G401.6 (cell line): Measurements from ENCODE around the gene GRB7.
"Not testable (repeated sequence)": the region's sequence is repeated elsewhere in the genome, so short reads cannot be mapped to it uniquely, and the experiment has no call there.

ENCODE experiments used
- FAIRE-seq: peaks from 2 replicates; lab custom pipeline; 2012; peaks lifted over from hg19 to GRCh38; lab: Jason Lieb, UNC

Gene GRB7

DNA sequence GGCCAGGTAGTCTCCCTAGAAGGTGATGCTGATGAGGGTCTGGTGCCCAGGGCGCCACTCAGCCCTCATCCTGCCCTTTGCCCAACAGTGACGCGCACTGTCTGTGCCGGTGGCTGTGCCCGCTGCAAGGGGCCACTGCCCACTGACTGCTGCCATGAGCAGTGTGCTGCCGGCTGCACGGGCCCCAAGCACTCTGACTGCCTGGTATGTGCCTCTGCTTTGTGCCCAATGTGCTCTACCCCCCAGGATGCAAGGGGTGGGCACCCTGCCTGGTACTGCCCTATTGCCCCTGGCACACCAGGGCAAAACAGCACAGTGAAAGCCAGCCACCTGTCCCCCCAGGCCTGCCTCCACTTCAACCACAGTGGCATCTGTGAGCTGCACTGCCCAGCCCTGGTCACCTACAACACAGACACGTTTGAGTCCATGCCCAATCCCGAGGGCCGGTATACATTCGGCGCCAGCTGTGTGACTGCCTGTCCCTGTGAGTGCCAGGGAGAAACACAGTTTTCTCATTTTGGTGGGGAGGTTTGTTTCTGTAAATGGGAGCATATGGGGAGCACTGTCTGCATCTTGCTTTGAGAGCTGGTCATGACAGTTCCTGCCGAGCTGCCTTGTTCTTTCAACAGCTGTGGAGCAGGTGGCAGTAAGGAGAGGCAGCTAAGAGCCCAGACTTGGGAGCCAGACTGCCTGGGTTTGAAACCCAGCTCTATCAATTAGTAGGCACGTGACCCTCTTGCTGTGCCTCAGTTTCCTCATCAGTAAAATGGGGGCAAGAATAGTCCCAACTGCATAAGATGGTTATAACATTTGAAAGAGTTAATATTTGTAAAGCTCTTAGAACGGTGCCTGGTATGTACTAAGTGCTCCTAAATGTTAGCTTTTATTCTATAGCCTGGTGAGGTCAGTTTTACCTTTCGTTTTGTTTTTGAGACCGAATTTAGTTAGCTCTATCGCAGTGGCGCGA is 27.5 kb upstream of the GRB7 start:
- no peak for FAIRE-seq

DNA sequence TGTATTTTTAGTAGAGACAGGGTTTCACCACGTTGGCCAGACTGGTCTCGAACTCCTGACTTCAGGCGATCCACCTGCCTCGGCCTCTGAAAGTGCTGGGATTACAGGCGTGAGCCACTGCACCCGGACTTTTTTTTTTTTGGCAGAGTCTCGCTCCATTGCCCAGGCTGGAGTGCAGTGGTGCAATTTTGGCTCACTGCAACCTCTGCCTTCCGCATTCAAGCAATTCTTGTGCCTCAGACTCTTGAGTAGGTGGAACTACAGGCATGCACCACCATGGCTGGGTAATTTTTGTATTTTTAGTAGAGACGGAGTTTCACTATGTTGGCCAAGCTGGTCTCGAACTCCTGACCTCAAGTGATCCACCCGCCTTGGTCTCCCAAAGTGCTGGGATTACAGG is 26.7 kb upstream of the GRB7 start:
- not testable (repeated sequence) for FAIRE-seq

DNA sequence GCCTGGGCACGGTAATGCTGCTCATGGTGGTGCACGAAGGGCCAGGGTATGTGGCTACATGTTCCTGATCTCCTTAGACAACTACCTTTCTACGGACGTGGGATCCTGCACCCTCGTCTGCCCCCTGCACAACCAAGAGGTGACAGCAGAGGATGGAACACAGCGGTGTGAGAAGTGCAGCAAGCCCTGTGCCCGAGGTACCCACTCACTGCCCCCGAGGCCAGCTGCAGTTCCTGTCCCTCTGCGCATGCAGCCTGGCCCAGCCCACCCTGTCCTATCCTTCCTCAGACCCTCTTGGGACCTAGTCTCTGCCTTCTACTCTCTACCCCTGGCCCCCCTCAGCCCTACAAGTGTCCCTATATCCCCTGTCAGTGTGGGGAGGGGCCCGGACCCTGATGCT is 25.9 kb upstream of the GRB7 start:
- no peak for FAIRE-seq

DNA sequence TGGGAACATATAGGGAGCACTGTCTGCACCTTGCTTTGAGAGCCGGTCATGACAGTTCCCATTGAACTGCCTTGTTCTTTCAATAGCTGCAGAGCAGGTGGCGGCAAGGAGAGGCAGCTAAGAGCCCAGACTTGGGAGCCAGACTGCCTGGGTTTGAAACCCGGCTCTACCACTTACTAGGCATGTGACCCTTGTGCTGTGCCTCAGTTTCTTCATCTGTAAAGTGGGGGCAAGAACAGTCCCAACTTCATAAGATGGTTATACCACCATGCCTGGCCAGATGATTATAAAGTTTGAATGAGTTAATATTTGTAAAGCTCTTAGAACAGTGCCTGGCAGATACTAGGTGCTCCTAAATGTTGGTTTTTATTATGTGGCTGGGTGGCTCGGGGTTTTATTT is 23.5 kb upstream of the GRB7 start:
- FAIRE-seq: no peak

DNA sequence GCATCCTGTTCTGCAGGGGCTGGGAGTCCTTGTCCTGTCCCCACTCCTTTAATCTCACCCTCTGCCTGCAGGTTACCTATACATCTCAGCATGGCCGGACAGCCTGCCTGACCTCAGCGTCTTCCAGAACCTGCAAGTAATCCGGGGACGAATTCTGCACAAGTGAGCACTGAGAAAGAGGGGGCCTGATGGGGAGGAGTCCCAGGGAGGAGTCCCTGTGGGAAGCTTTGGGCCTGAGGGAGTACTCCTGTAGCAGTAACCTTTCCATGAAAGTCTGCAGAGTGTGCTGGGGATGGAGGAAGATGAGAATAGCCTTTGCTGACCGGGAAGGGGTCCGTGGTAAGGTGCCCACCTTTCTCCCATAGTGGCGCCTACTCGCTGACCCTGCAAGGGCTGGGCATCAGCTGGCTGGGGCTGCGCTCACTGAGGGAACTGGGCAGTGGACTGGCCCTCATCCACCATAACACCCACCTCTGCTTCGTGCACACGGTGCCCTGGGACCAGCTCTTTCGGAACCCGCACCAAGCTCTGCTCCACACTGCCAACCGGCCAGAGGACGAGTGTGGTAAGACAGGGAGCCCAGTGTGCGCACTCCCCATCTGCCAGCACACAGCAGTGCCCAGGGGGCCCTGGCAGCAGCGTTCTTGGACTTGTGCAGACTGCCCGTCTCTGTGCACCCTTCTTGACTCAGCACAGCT is 22.2 kb upstream of the GRB7 start:
- no peak for FAIRE-seq

DNA sequence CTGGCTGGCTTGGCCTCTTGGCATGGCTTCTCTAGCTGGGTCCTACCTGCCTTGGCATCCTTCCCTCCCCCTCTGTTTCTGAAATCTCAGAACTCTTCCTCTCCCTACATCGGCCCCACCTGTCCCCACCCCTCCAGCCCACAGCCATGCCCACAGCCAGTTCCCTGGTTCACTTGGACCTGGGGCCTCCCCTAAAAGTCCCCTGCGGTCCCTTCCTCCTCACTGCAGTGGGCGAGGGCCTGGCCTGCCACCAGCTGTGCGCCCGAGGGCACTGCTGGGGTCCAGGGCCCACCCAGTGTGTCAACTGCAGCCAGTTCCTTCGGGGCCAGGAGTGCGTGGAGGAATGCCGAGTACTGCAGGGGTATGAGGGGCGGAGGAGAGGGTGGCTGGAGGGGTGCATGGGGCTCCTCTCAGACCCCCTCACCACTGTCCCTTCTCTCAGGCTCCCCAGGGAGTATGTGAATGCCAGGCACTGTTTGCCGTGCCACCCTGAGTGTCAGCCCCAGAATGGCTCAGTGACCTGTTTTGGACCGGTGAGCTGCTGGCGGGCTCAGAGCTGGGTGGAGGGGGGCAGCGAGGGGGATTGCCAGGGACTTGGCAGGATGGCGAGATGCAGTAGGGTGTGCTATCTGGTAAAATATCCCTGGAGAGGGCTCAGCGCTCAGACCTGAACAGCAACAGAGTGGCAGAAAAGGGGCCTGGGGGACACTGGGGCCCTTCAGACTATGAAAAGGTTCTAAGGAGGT is 21.5 kb upstream of the GRB7 start:
- FAIRE-seq: no peak

DNA sequence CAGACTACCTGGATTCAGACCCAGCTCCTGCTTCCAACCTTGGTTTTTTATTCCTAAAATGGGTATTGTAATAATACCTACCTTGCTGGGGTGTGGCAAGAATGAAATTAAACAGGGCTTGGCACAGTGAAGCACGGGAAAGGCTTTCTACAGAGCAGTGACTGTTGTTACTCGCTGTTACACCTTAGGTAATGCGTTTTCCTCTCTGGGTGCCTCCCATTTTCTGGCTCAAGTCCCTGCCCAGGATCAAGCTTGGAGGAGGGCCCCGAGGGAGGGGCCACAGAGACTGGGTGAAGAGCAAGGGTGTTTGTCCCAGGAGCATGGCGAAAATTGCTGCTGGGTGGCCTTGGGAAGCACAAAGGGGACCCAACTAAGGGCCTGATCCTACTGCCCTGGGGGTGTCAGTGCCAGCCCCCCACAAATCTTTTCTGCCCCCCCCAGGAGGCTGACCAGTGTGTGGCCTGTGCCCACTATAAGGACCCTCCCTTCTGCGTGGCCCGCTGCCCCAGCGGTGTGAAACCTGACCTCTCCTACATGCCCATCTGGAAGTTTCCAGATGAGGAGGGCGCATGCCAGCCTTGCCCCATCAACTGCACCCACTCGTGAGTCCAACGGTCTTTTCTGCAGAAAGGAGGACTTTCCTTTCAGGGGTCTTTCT is 20.7 kb upstream of the GRB7 start:
- no peak for FAIRE-seq

DNA sequence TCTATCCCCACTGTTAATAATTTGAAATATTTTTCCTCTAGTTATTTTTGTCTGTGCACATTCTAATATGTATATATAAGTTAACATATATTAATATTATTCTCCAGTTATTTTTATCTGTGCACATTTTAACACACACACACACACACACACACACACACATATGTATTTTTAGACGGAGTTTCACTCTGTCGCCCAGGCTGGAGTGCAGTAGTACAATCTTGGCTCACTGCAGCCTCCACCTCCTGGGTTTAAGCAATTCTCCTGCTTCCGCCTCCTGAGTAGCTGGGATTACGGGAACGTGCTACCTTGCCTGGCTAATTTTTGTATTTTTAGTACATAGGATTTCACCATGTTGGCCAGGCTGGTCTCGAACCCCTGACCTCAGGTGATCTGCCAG is 20.1 kb upstream of the GRB7 start:
- FAIRE-seq: no peak

DNA sequence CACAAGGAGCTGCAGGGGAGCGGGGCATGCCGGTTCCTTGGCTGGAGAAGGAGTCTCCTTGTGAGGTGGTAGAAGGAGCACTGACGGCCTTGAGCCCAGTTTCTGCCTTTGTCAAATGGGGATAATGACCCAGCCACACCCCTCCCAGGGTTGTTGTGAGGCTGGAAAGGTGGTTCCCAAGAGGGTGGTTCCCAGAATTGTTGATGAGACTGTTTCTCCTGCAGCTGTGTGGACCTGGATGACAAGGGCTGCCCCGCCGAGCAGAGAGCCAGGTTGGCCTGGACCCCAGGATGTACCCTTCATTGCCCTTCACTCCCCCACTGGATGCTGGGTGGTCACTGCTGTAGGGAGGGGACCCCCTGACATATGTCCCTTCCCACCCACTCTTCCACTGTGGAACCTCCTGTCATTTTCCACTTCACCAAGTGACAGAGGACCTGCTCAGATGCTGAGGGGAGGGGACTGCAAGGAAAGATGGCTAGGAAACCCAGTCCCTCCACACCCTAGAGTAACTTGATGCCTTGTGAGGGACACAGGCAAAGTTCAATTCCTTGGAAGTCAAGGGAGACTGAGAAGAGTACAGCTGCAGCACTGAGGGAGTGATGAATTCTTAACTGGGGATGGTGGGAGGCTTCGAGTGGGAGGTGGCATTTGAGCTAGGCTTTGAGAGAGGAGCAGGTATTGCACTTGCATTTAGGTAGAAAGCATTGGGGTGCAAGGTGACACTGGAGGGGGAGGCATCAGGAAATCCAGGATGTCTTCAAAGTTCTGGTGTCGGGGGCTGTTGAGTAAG is 18.0 kb upstream of the GRB7 start:
- FAIRE-seq: no peak

DNA sequence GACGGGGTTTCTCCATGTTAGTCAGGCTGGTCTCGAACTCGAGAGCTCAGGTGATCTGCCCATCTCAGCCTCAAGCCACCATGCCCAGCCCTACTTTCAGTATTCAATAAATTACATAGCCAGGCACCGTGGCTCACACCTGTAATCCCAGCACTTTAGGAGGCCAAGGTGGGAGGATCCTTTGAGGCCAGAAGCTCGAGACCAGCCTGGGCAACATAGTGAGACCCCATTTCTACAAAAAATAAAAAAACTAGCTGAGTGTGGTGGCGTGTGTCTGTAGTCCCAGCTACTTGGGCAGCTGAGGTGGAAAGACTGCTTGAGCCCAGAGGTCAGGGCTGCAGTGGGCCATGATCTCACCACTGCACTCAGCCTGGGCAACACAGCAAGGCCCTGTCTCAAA is 15.6 kb upstream of the GRB7 start:
- FAIRE-seq: no peak

DNA sequence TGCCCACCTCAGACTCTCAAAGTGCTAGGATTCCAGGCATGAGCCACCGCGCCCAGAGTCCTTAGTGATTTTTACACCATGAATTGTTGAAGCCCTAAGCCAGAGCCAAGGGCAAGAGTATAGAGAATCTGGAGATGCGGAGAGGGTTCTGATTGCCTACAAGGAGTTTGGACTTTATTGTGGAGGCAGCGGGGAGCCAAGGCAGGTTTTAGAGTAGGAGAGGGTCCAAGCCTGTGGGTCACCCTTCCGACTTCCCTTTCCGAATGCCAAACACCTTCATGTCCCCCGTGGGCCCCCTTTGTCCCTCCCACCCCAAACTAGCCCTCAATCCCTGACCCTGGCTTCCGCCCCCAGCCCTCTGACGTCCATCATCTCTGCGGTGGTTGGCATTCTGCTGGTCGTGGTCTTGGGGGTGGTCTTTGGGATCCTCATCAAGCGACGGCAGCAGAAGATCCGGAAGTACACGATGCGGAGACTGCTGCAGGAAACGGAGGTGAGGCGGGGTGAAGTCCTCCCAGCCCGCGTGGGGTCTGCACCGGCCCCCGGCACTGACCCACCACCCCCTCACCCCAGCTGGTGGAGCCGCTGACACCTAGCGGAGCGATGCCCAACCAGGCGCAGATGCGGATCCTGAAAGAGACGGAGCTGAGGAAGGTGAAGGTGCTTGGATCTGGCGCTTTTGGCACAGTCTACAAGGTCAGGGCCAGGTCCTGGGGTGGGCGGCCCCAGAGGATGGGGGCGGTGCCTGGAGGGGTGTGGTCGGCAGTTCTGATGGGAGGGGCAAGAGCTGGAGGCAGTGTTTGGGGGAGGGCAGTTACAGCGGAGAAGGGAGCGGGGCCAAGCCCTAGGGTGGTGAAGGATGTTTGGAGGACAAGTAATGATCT is 14.5 kb upstream of the GRB7 start:
- no peak for FAIRE-seq

DNA sequence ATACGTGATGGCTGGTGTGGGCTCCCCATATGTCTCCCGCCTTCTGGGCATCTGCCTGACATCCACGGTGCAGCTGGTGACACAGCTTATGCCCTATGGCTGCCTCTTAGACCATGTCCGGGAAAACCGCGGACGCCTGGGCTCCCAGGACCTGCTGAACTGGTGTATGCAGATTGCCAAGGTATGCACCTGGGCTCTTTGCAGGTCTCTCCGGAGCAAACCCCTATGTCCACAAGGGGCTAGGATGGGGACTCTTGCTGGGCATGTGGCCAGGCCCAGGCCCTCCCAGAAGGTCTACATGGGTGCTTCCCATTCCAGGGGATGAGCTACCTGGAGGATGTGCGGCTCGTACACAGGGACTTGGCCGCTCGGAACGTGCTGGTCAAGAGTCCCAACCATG is 13.0 kb upstream of the GRB7 start:
- no peak for FAIRE-seq

DNA sequence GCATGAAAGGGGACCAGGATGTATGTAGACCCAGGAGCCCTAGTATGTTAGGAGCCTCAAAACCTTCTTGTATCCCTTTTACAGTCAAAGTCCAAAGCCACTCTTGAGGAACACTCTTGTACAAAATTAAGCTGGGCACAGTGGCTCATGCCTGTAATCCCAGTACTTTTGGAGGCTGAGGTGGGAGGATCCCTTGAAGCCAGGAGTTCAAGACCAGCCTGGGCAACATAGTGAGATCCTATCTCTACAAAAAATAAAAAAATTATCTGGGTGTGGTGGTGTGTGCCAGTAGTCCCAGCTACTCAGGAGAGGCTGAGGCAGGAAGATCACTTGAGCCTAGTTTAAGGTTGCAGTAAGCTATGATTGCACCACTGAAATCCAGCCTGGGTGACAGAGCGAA is 11.8 kb upstream of the GRB7 start:
- not testable (repeated sequence) for FAIRE-seq

DNA sequence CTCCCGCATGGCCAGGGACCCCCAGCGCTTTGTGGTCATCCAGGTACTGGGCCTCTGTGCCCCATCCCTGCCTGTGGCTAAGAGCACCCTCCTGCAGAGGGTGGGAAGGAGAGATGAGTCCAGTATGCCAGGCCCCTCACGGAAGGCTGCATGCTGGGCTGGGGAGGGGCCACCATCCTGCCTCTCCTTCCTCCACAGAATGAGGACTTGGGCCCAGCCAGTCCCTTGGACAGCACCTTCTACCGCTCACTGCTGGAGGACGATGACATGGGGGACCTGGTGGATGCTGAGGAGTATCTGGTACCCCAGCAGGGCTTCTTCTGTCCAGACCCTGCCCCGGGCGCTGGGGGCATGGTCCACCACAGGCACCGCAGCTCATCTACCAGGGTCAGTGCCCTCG is 11.1 kb upstream of the GRB7 start:
- FAIRE-seq: no peak

DNA sequence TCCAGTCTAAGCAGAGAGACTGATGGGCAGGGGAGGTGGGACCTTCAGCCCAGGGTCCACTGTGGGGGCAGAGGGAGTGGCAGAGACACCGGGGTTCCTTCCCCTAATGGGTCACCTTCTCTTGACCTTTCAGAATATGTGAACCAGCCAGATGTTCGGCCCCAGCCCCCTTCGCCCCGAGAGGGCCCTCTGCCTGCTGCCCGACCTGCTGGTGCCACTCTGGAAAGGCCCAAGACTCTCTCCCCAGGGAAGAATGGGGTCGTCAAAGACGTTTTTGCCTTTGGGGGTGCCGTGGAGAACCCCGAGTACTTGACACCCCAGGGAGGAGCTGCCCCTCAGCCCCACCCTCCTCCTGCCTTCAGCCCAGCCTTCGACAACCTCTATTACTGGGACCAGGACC is 10.2 kb upstream of the GRB7 start:
- FAIRE-seq: no peak

DNA sequence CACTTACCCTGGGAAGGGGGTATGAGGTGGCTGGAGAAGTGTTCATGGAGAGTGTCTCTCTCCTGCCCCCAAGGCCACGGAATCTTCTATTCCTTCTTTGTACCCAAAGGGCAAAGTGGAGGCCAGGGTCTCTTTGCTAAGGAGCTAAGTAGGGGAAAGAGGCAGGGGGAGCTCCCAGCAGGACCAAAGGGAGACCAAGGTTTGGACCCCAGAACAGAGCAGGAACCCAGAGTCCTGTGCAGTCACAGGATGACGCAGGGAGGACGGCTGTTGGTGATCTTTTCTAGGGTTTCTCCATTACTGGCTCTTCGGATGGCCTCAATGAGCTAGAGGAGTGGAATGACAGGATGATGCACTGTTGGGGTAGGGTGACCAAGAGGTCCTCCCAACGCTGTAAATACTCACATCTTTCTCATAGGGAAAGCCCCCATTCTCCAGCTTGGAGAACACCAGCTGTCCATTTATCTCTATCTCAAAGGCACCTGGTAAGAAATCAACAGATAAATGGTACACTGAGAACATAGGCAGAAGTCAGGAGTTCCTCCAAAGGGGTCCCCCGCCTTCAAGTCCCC is 8.4 kb upstream of the GRB7 start:
- no peak for FAIRE-seq

DNA sequence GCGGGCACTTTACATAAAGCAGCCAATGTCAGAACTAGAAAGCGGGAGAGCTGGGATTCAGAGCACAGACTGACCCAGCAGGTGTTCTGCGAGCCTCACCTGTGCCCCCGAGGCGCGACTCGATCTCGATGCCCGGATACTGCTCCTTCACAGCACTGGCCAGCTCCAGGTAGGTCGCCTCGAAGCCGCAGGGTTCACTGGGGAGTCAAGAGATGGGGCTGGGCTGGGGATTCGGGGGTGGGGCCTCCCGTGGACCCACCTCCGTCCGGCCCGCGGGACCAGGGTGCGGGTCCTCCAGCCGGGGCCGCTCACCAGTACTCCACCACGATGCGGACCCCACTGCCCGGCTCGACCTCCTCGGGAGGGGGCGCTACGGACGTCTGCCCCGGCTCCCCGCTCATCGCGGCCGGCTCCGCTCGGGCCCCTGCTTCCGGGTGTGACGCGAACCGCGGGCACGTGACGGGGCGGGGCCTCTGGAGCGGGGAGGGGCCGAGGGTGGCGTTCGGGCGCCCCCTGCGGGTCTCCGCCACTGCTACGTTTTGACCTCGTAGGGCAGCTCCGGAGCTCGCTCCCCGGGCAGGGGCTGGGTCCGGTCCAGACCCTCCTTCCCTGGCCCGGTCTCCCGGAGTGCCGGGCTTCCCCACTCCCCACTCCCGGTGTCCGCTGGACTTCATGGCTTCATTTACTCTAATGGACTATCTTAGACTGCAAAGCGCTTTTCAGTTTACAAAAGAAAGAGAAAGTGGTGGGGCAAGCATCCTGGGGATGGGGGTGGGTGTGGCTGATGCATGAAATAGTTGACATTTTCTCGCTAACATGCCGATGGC is 7.4 kb upstream of the GRB7 start, which contains the start of gene MIEN1:
MIEN1 (minus strand) TSS at position 438 of the 827 bp plus-strand sequence; CDS start at position 401, 37 bp downstream.
- FAIRE-seq: no peak

DNA sequence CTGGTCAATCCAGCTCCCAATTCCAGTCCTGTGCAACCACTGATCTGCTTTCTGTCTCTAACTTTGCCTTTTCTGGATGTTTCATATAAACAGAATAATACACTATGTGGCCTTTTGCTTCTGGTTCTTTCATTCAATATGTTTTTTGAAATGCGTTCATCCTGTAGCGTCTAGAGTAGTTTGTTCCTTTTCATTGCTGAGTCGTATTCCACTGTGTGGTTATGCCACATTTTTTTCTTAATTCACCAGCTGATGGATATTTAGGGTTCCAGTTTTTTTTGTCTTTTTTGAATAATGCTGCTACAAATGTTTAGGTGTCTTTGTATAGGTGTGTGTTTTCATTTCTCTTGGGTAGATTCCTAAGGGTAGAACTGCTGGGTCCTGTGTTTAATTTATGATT is 5.2 kb upstream of the GRB7 start:
- no peak for FAIRE-seq

DNA sequence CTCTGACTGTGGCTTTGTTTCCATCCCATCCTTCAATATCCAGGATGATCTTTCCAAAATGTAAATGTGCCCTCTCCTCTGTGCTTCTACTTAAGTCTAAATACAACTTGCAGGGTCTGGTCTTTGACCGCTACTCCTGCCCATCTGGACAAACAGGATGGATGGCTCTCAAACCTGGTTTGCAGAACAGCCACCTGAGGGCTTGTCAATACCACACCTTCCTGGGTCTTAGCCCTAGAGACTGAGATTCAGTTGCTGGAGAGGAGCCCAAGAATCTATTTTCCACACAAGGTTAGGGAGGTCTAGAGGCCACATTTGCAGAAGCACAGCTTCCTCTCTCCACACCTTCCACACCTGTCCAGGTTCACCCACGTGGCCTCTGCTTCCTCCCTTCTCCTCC is 1.9 kb upstream of the GRB7 start:
- FAIRE-seq: no peak
